ENCODE measurements around the gene CERS3. TPM values are rescaled to one million over a fixed set of nuclear protein-coding genes. Genes with fewer than 3 reads are reported as not detected.

Gene CERS3
- total and polyA plus RNA-seq, 2 of the 4 experiments (the other 2 are of a cell fraction): not detected

DNA sequence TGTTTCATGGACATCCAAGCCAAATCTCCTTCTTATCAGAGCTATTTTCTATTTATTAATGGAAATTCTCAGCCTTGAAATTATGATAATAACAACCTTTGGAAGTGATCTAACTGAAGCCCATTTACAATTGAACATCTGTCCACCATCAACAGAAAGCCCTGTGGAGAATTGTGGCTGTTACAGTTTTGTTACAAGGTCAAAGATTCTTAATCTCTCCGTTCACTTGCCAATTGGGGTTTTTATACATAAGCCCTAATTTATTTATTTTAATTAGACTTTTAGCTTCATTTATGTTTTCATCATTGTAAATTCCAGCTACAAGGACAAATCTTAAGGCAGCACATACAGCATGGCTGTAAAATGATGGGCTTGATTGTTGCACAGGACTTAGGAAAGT is 3.3 kb downstream of the CERS3 start:
- Histone ChIP-seq H3K4me3 (ENCODE audit: insufficient read depth, low read depth, low read length) (no peak overlapping the region), H4K20me1 (ENCODE audit: insufficient read depth, low read length) (no peaks in the 10 kb centered on the region), H2AK9ac (replicated peaks; ENCODE audit: low read depth, low read length, poor library complexity) (no peak overlapping the region), H3K4me1 (ENCODE audit: control insufficient read depth, insufficient read depth, low read length) (no peaks in the 10 kb centered on the region), H4K8ac (ENCODE audit: low read depth in 2 of 2, low read length in 2 of 2) (no peak overlapping the region), H2BK5ac (ENCODE audit: low read depth, low read length, poor library complexity, severe bottlenecking) (no peak overlapping the region), H3K36me3 (ENCODE audit: control insufficient read depth, insufficient read depth, low read length) (no peaks in the 10 kb centered on the region), H3K23ac (ENCODE audit: low read depth, low read length) (no peak overlapping the region), H4K5ac (ENCODE audit: low read depth, low read length) (no peak overlapping the region), H3K79me1 (ENCODE audit: low read depth in 1 of 2, low read length in 2 of 2) (no peaks in the 10 kb centered on the region), H3K27me3 (ENCODE audit: control insufficient read depth, insufficient read depth, low read length) (no peaks in the 10 kb centered on the region), H2BK15ac (ENCODE audit: low read depth, low read length) (no peak overlapping the region), H3K9me3 (ENCODE audit: control insufficient read depth, insufficient read depth, low read length) (no peaks in the 10 kb centered on the region), H3K4me2 (ENCODE audit: low read depth, low read length) (no peak overlapping the region), H3K27ac (ENCODE audit: insufficient read depth, low read length) (no peak overlapping the region), H3K14ac (replicated peaks; ENCODE audit: low read depth, low read length) (no peak overlapping the region), H2AK5ac (ENCODE audit: low read depth, low read length) (no peak overlapping the region), H3K9me1 (ENCODE audit: insufficient read depth, low read length) (no peaks in the 10 kb centered on the region), H3K18ac (ENCODE audit: low read depth, low read length) (no peak overlapping the region), H3K4ac (ENCODE audit: low read depth, low read length) (no peak overlapping the region), H2BK20ac (ENCODE audit: low read depth, low read length) (no peak overlapping the region), H2AFZ (replicated peaks; ENCODE audit: low read length, poor library complexity) (no peak overlapping the region), H3K56ac (ENCODE audit: extremely low read depth, insufficient read depth, low read length) (no peak overlapping the region), H3K9ac (ENCODE audit: low read depth, low read length) (no peak overlapping the region), H2BK120ac (ENCODE audit: low read depth, low read length) (no peak overlapping the region), H4K91ac (ENCODE audit: insufficient read depth, low read depth, low read length) (no peak overlapping the region)
- DNase-seq: no peak
- no peak for ATAC-seq (ENCODE audit: low read depth)
- no CpG with 5 or more reads among the region's 1 CpG for WGBS, 2 experiments (ENCODE audit: extremely low coverage in 2 of 2, insufficient read length in 1 of 2)
- no peak for TF ChIP-seq SMC3 (IDR thresholded peaks at IDR 0.05; ENCODE audit: low read depth, low read length)
- TF ChIP-seq RCOR1 (IDR thresholded peaks at IDR 0.05; ENCODE audit: insufficient replicate concordance, low read length): no peak
- TF ChIP-seq BHLHE40 (IDR thresholded peaks at IDR 0.05; ENCODE audit: low read depth, low read length): no peak
- intact Hi-C loops (cut with micrococcal nuclease): no loop called here
- ChIA-PET CTCF (interaction anchor here (0.6 kb wide), 1 partner anchor 28 kb away, joined by 4 read pairs; no protein-coding TSS in a partner anchor), POLR2A (ENCODE audit: unreplicated experiment) (no interaction called here)
- BruUV-seq (replicated peaks): no TSS peak
- in situ Hi-C loops (cut with MboI; ENCODE audit: low sequenced_read_pairs): no loop called here
- dilution Hi-C loops (cut with HindIII; ENCODE audit: low sequenced_read_pairs, unreplicated experiment): no loop called here
